ENCODE results near the gene RASGRP4. TPM values are rescaled to one million over a fixed set of nuclear protein-coding genes. Genes with fewer than 3 reads are reported as not detected.

Gene RASGRP4
- total RNA-seq, 1 experiment from 2014 or later: 0.15 TPM

- no peaks in the 10 kb centered on the region for H4K20me1 ChIP-seq (ENCODE audit: insufficient read depth, low read depth, low read length)
Observed at GRCh38 chr19:38383743-38384142, 42.3 kb downstream of the RASGRP4 start.

GRCh38 chr19:38383184-38383583, 42.8 kb downstream of the RASGRP4 start:
- Histone ChIP-seq H3K4me2 (ENCODE audit: low read depth, low read length, poor library complexity, severe bottlenecking) (no peak overlapping the region), H4K20me1 (ENCODE audit: insufficient read depth, low read depth, low read length) (no peaks in the 10 kb centered on the region), H2AFZ (ENCODE audit: low read length) (no peak overlapping the region), H3K9me3 (ENCODE audit: low read length) (no peaks in the 10 kb centered on the region), H3K27me3 (ENCODE audit: low read length) (no peaks in the 10 kb centered on the region), H3K9me2 (replicated peaks; ENCODE audit: insufficient read depth, low read length) (no peaks in the 10 kb centered on the region), H3K36me3 (ENCODE audit: insufficient read depth, low read length) (peaks cover 8% of the 10 kb centered on the region), H3K79me2 (ENCODE audit: low read length) (no peaks in the 10 kb centered on the region), H3K9ac (ENCODE audit: low read length) (no peak overlapping the region), H3K4me3 (ENCODE audit: low read length) (no peak overlapping the region), H3K4me1 (ENCODE audit: low read length) (peaks cover 9% of the 10 kb centered on the region), H3K27ac (ENCODE audit: low read length) (no peak overlapping the region)
- no peak for DNase-seq

More at GRCh38 chr19:38383743-38384142, 42.3 kb downstream of the RASGRP4 start:
- Histone ChIP-seq H3K9me2 (replicated peaks; ENCODE audit: insufficient read depth, low read length) (no peaks in the 10 kb centered on the region), H3K4me1 (ENCODE audit: low read length) (peaks cover 11% of the 10 kb centered on the region), H3K27me3 (ENCODE audit: low read length) (no peaks in the 10 kb centered on the region), H3K4me2 (ENCODE audit: low read depth, low read length, poor library complexity, severe bottlenecking) (no peak overlapping the region), H3K27ac (ENCODE audit: low read length) (no peak overlapping the region), H3K36me3 (ENCODE audit: insufficient read depth, low read length) (peaks cover 8% of the 10 kb centered on the region), H2AFZ (ENCODE audit: low read length) (no peak overlapping the region), H3K9ac (ENCODE audit: low read length) (no peak overlapping the region), H3K4me3 (ENCODE audit: low read length) (no peak overlapping the region), H3K9me3 (ENCODE audit: low read length) (no peaks in the 10 kb centered on the region), H3K79me2 (ENCODE audit: low read length) (no peaks in the 10 kb centered on the region)
- DNase-seq: no peak

DNA sequence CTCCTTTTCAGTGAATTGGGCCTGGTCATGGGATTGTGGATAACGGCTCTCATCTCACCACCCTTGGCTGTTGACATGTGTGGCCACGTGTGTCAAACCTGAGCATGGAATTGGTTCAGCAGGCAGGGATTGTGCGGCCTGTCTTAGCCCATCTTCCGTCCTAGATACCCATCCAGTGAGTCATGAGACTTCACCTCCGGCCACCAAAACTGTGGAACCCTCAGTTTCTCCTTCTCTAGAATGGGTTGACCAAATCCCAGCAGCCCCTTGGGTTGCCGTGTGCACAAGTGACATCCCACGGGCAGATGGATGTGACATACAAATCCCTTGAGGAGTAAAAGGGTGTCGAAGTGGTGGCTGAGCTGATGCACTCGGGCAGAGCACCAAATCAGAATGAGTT, 44.9 kb downstream of the RASGRP4 start:
- Histone ChIP-seq H3K79me2 (ENCODE audit: low read length) (peaks cover 20% of the 10 kb centered on the region), H3K9me2 (replicated peaks; ENCODE audit: insufficient read depth, low read length) (no peaks in the 10 kb centered on the region), H2AFZ (ENCODE audit: low read length) (no peak overlapping the region), H3K36me3 (ENCODE audit: insufficient read depth, low read length) (peaks cover 13% of the 10 kb centered on the region), H3K4me1 (ENCODE audit: low read length) (peaks cover 3% of the 10 kb centered on the region), H3K9ac (ENCODE audit: low read length) (no peak overlapping the region), H3K27ac (ENCODE audit: low read length) (no peak overlapping the region), H3K27me3 (ENCODE audit: low read length) (no peaks in the 10 kb centered on the region), H3K9me3 (ENCODE audit: low read length) (no peaks in the 10 kb centered on the region), H3K4me3 (ENCODE audit: low read length) (no peak overlapping the region), H3K4me2 (ENCODE audit: low read depth, low read length, poor library complexity, severe bottlenecking) (no peak overlapping the region), H4K20me1 (ENCODE audit: insufficient read depth, low read depth, low read length) (no peaks in the 10 kb centered on the region; the same call in 1 of the 2 replicates)
- DNase-seq: no peak

GRCh38 chr19:38378866-38379265, 47.2 kb downstream of the RASGRP4 start:
- H3K9ac ChIP-seq (ENCODE audit: low read length): no peak overlapping the region

DNA sequence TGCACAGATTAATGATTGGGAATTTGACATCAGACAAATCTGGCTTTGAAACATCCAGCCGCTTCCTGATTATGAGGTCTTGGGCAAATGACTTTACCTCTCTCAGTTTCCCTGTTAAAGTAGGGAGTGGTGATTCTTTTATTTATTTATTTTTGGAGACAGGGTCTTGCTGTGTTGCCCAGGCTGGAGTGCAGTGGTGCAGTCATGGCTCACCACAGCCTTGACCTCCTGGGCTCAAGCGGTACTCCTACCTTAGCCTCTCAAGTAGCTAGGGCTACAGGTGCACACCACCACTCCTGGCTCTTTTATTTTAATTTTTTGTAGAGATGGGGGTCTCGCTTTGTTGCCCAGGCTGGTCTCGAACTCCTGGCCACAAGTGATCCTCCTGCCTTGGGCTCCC, 49.0 kb downstream of the RASGRP4 start:
- Histone ChIP-seq H3K4me3 (ENCODE audit: low read length) (no peak overlapping the region), H4K20me1 (ENCODE audit: insufficient read depth, low read depth, low read length) (peaks cover 6% of the 10 kb centered on the region; the same call in 1 of the 2 replicates), H3K9me2 (replicated peaks; ENCODE audit: insufficient read depth, low read length) (no peaks in the 10 kb centered on the region), H3K4me1 (ENCODE audit: low read length) (peaks cover 19% of the 10 kb centered on the region), H3K9me3 (ENCODE audit: low read length) (no peaks in the 10 kb centered on the region), H3K27ac (ENCODE audit: low read length) (no peak overlapping the region), H3K9ac (ENCODE audit: low read length) (no peak overlapping the region), H3K79me2 (ENCODE audit: low read length) (peaks cover 33% of the 10 kb centered on the region), H3K36me3 (ENCODE audit: insufficient read depth, low read length) (peaks cover 13% of the 10 kb centered on the region), H3K4me2 (ENCODE audit: low read depth, low read length, poor library complexity, severe bottlenecking) (no peak overlapping the region), H3K27me3 (ENCODE audit: low read length) (no peaks in the 10 kb centered on the region), H2AFZ (ENCODE audit: low read length) (no peak overlapping the region)
- no peak for DNase-seq

More at GRCh38 chr19:38378866-38379265, 47.2 kb downstream of the RASGRP4 start:
- no peak overlapping the region for H3K4me3 ChIP-seq (ENCODE audit: low read length)
- peaks cover 13% of the 10 kb centered on the region for H3K36me3 ChIP-seq (ENCODE audit: insufficient read depth, low read length)
- H3K4me1 ChIP-seq (ENCODE audit: low read length): peaks cover 15% of the 10 kb centered on the region
- no peak overlapping the region for H3K27ac ChIP-seq (ENCODE audit: low read length)
- H3K27me3 ChIP-seq (ENCODE audit: low read length): no peaks in the 10 kb centered on the region
- peaks cover 33% of the 10 kb centered on the region for H3K79me2 ChIP-seq (ENCODE audit: low read length)
- no peak overlapping the region for H3K4me2 ChIP-seq (ENCODE audit: low read depth, low read length, poor library complexity, severe bottlenecking)
- no peak overlapping the region for H2AFZ ChIP-seq (ENCODE audit: low read length)
- DNase-seq: no peak
- no peaks in the 10 kb centered on the region for H3K9me2 ChIP-seq (replicated peaks; ENCODE audit: insufficient read depth, low read length)
- H4K20me1 ChIP-seq (ENCODE audit: insufficient read depth, low read depth, low read length): peaks cover 6% of the 10 kb centered on the region; the same call in 1 of the 2 replicates
- H3K9me3 ChIP-seq (ENCODE audit: low read length): no peaks in the 10 kb centered on the region

DNA sequence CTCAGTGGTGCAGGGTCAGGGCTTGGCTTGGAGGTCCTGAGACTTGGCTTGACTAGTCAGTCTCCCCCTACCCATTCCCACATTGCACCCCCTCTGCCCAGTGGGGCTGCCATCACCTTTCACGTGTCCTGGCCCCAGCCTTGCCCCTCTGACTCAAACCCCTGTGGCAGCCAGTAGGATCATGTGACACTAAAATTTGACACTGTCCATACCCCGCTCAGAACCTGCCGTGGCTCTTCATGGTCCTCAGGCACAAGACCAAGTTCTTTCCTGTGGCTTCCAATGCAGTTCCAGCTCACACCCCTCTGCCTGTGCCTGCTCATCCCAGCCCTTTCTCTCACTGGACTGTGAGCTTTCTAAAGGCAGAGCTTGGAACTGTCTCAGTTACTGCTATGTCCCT, 49.4 kb downstream of the RASGRP4 start:
- no peaks in the 10 kb centered on the region for H3K9me3 ChIP-seq (ENCODE audit: low read length)
- H3K4me2 ChIP-seq (ENCODE audit: low read depth, low read length, poor library complexity, severe bottlenecking): peak overlapping the region; percentile 90
- peaks cover 33% of the 10 kb centered on the region for H3K79me2 ChIP-seq (ENCODE audit: low read length)
- H4K20me1 ChIP-seq (ENCODE audit: insufficient read depth, low read depth, low read length): peaks cover 6% of the 10 kb centered on the region; the same call in 1 of the 2 replicates
- peaks cover 10% of the 10 kb centered on the region for H3K36me3 ChIP-seq (ENCODE audit: insufficient read depth, low read length)
- peaks cover 19% of the 10 kb centered on the region for H3K4me1 ChIP-seq (ENCODE audit: low read length)
- no peak overlapping the region for H3K27ac ChIP-seq (ENCODE audit: low read length)
- no peaks in the 10 kb centered on the region for H3K9me2 ChIP-seq (replicated peaks; ENCODE audit: insufficient read depth, low read length)
- no peaks in the 10 kb centered on the region for H3K27me3 ChIP-seq (ENCODE audit: low read length)
- DNase-seq: no peak
- H3K9ac ChIP-seq (ENCODE audit: low read length): peak overlapping the region; percentile 85; the same call in 1 of the 2 replicates
- no peak overlapping the region for H2AFZ ChIP-seq (ENCODE audit: low read length)
- H3K4me3 ChIP-seq (ENCODE audit: low read length): peak overlapping the region; percentile 85; the same call in 1 of the 2 replicates

- Histone ChIP-seq H3K4me2 (ENCODE audit: low read depth, low read length, poor library complexity, severe bottlenecking) (peak overlapping the region; percentile 90), H2AFZ (ENCODE audit: low read length) (no peak overlapping the region), H3K4me3 (ENCODE audit: low read length) (peak overlapping the region; percentile 85), H3K27ac (ENCODE audit: low read length) (0 out of 2 replicates have a peak overlapping the region, but pooled peaks have one; percentile 14), H3K9me3 (ENCODE audit: low read length) (no peaks in the 10 kb centered on the region), H3K9ac (ENCODE audit: low read length) (peak overlapping the region; percentile 85), H3K27me3 (ENCODE audit: low read length) (no peaks in the 10 kb centered on the region), H4K20me1 (ENCODE audit: insufficient read depth, low read depth, low read length) (peaks cover 6% of the 10 kb centered on the region; the same call in 1 of the 2 replicates), H3K4me1 (ENCODE audit: low read length) (peaks cover 19% of the 10 kb centered on the region), H3K79me2 (ENCODE audit: low read length) (peaks cover 33% of the 10 kb centered on the region), H3K9me2 (replicated peaks; ENCODE audit: insufficient read depth, low read length) (no peaks in the 10 kb centered on the region), H3K36me3 (ENCODE audit: insufficient read depth, low read length) (peaks cover 4% of the 10 kb centered on the region; the same call in 1 of the 2 replicates)
- DNase-seq: no peak
Observed at GRCh38 chr19:38375748-38376147, 50.3 kb downstream of the RASGRP4 start.

DNA sequence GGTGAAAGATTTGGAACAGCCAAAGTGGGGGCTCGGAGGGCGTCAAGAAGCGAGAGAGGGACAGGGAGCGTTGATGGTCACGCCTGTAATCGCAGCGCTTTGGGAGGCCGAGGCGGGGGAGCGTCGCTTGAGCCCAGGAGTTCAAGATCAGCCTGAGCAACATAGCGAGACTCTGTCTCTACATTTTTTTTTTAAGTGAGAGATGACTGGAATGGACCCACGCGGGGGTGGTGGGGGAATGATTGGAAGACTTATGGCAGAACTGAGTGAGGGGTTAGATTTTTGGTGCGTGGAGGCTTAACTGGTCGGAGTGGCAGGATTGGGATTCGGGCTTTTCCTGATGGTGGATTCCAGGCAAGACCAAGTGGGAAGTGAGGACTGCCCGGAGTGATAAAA, 50.9 kb downstream of the RASGRP4 start:
- peak overlapping the region; percentile 85 for H3K9ac ChIP-seq (ENCODE audit: low read length)
- peak overlapping the region; percentile 85 for H3K4me3 ChIP-seq (ENCODE audit: low read length)
- peak overlapping the region; percentile 51; the same call in 1 of the 2 replicates for H2AFZ ChIP-seq (ENCODE audit: low read length)
- H3K27ac ChIP-seq (ENCODE audit: low read length): peak overlapping the region; percentile 14; the same call in 1 of the 2 replicates
- peaks cover 33% of the 10 kb centered on the region for H3K79me2 ChIP-seq (ENCODE audit: low read length)
- H3K36me3 ChIP-seq (ENCODE audit: insufficient read depth, low read length): peaks cover 4% of the 10 kb centered on the region; the same call in 1 of the 2 replicates
- H3K27me3 ChIP-seq (ENCODE audit: low read length): no peaks in the 10 kb centered on the region
- H4K20me1 ChIP-seq (ENCODE audit: insufficient read depth, low read depth, low read length): peaks cover 6% of the 10 kb centered on the region; the same call in 1 of the 2 replicates
- peaks cover 19% of the 10 kb centered on the region for H3K4me1 ChIP-seq (ENCODE audit: low read length)
- no peaks in the 10 kb centered on the region for H3K9me2 ChIP-seq (replicated peaks; ENCODE audit: insufficient read depth, low read length)
- no peak for DNase-seq
- peak overlapping the region; percentile 90 for H3K4me2 ChIP-seq (ENCODE audit: low read depth, low read length, poor library complexity, severe bottlenecking)
- no peaks in the 10 kb centered on the region for H3K9me3 ChIP-seq (ENCODE audit: low read length)

Data from Karpas-422 (cell line).